SIG-M5 (cell line): ENCODE data around the gene WDR1.
A peak's percentile ranks its signal among the peaks of the same experiment; 100 is the strongest.

Experiments
- DNase-seq: peaks from one replicate; lab custom pipeline; 2025; lab: John Stamatoyannopoulos, UW

WDR1 gene

DNA sequence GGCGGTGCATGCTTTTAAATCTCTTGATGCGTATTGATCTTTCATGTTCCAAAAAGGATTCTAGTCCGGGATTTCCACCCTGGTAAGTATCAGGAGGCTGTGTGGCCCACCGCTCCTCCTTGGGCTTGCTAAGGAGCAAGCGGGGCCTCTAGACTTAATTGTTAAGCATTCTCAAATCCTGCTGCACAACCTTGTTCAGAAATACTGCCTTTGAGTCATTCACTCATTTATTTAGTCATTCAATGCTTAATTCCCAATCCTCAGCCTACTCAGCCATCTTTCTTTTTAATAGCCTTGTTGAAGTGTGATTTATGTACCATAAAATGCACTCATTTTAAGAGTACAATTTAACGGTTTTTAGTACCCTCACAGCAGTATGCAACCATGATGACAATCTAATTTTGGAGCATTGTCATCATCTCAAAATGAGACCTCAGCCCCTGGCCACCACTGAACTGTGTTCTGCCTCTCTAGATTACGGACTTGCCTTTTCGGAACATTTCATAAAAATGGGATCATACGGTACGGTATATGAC is 79.7 kb downstream of the WDR1 start:
- DNase-seq: no peak

- DNase-seq: no peak
Measured at GRCh38 chr4:10035130-10035529, 81.5 kb downstream of the WDR1 start.

DNA sequence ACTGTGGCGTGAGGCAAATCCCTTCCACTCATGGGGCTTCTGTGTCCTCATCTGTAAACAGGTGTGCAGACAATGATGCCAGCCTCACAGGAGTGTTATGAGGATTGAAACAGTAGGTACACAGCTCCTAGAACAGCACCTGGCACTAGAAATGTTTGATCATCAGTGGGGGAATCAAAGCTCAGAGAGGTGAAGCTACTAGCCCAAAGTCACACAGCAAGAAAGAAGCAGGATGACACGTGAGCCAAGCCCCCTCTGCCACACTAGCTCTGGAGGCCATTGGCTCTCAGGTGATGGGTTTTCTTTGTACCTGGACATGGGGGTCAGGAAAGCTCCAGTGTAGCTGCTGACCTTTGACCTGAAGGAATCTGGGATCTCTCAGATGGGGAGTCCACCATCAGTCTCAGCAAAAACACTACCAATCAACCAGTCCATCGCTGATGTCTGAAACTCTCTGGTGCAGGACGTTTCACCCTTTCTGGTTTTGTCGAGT is 81.9 kb downstream of the WDR1 start:
- DNase-seq: no peak

GRCh38 chr4:10034136-10034535 is 82.5 kb downstream of the WDR1 start:
- no peak for DNase-seq

GRCh38 chr4:10033191-10033881 is 83.3 kb downstream of the WDR1 start:
- no peak for DNase-seq

GRCh38 chr4:10032625-10033024 is 84.0 kb downstream of the WDR1 start:
- peak; percentile 5 for DNase-seq

- no peak for DNase-seq
Measured at GRCh38 chr4:10031668-10032590, 84.7 kb downstream of the WDR1 start.

GRCh38 chr4:10030972-10031667 is 85.5 kb downstream of the WDR1 start:
- DNase-seq: no peak

- no peak for DNase-seq
Measured at GRCh38 chr4:10029403-10029802, 87.2 kb downstream of the WDR1 start.

GRCh38 chr4:10028910-10029309 is 87.7 kb downstream of the WDR1 start:
- DNase-seq: no peak

DNA sequence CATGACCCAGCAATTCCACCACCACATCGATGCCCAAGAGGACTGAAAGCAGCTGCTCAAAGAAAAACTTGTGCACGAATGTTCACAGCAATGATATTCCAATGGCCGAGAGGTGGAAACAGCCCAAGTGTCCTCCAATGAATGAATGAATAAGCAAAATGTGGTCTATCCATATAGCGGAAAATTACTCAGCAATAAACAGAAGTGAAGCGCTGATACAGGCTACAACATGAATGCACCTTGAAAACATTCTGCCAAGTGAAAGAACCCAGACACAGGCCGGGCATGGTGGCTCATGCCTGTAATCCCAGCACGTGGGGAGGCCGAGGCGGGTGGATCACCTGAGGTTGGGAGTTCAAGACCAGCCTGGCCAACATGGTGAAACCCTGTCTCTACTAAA is 90.1 kb downstream of the WDR1 start:
- DNase-seq: no peak

GRCh38 chr4:10025230-10025806 is 91.3 kb downstream of the WDR1 start:
- no peak for DNase-seq
